Germinal center (tissue), 1 donor: ENCODE measurements around the gene EIPR1.
"Not testable (repeated sequence)": the region's sequence is repeated elsewhere in the genome, so short reads cannot be mapped to it uniquely, and the experiment has no call there.

Experiments
- DNase-seq: peaks from one replicate; pipeline ENCODE4 v3.0.0; 2012; ENCODE audit warnings: mixed read lengths, low spot score

EIPR1 gene

GRCh38 chr2:3192920-3193319 lies 184.7 kb downstream of the EIPR1 start:
- DNase-seq: no peak

GRCh38 chr2:3192281-3192818 lies 185.3 kb downstream of the EIPR1 start:
- DNase-seq: no peak

- no peak for DNase-seq
Measured at GRCh38 chr2:3189961-3190360, 187.7 kb downstream of the EIPR1 start.

DNA sequence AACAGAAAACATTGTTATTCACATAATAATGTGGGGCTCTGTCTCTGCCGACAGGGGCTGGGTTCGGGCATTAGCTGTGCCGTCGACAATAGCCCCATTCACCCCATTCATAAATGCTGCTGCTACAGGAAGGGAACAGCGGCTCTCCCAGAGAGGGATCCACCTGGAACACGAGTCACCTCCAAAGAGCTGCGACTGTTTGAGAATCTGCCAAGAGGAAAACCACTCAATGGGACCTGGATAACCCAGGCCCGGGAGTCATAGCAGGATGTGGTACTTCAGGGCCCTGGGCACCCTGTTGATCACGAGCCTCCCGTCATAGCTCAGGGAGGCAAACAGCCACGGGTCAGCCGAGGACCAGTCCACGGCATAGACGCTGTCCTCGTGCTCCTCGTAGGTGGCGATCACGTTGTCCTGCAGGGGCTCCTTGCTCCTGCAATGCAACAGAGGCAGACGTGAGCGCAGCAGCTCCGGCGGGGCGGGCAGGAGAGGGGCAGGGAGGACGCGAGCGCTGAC lies 188.5 kb downstream of the EIPR1 start:
- no peak for DNase-seq

GRCh38 chr2:3188405-3188946 lies 189.1 kb downstream of the EIPR1 start:
- DNase-seq: no peak

GRCh38 chr2:3187467-3187866 lies 190.2 kb downstream of the EIPR1 start:
- DNase-seq: no peak

- no peak for DNase-seq
Measured at GRCh38 chr2:3186766-3187165, 190.9 kb downstream of the EIPR1 start.

- DNase-seq: no peak
Measured at GRCh38 chr2:3185910-3186309, 191.7 kb downstream of the EIPR1 start.

DNA sequence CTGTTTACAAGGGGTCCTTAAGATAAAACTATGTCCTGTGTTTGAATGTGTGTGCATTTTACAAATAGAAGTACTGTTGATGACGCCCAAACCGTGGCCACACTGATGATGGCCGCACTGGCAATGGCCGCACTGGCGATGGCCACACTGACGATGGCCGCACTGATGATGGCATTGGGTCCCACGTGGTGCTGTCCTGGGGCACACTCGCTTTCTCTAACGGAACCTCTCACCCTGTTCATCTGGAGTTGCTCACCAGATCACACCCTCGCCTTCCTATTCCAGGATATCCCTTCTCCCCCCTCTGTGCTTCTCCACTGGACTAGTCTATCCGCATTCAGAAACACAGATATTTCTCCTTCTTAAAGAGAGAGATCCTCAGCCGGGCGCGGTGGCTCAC lies 192.4 kb downstream of the EIPR1 start:
- no peak for DNase-seq

- DNase-seq: no peak
Measured at GRCh38 chr2:3184167-3184566, 193.5 kb downstream of the EIPR1 start.

DNA sequence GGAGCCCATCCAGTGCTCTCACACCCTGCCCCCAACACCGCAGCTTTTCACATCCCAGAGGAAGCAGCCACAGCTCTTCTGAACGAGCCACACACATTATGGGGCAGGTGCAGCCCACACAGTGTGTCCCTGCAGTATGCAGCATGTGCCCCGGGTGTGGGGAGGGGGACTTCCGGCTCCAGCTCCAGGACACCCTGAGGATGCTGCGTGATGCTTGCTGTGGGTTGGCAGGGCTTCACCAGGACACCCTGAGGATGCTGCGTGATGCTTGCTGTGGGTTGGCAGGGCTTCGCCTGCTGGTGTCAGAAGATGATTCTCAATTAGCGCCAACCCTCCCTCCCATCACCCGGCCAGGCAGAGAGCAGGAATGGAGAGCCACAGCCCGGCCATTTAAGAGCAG lies 193.9 kb downstream of the EIPR1 start:
- DNase-seq: no peak

DNA sequence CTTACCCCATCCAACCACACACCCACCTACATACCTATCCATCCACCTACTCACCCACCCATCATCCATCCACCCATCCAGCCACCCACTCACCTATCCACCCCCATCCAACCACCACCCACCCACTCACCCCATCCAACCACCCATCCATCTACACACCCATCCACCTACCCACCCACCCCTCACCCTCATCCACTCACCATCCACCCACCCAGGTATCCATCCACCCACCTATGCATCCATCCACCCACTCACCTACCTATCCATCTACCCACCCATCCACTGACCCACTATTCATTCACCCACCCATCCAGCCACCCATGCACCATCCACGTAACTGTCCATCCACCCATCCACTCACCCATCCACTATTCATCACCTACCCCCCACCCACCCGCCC lies 194.8 kb downstream of the EIPR1 start:
- DNase-seq: no peak

DNA sequence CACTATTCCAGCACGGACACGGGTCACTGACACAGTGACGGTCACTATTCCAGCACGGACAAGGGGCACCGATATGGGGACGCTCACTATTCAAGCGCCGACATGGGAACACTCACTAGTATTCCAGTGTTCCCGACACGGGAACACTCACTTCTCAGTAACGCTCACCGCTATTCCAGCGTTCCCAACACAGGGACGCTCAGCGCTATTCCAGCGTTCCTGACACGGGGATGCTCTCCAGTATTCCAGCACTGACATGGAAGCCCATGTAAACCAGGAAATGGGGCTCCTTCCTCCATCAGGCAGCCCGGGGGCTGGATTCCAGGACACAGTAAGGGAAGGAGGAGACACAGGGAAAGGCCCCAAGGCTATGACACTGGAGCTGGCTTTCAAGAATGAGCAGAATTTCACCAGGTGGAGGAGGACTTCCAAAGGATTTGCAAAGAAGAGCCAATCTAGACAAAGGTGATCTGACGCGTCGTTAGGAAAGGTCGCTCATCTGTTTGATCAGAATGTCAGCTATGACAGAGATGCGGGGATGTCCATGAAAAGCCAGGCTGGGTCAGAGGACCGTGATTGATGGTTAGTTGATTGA lies 196.1 kb downstream of the EIPR1 start:
- no peak for DNase-seq

DNA sequence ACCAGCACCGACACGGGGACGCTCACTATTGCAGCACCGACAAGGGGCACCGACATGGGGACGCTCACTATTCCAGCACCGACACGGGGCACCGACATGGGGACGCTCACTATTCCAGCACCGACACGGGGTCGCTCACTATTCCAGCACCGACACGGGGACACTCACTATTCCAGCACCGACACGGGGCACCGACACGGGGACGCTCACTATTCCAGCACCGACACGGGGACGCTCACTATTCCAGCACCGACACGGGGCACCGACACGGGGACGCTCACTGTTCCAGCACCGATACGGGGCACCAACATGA lies 196.8 kb downstream of the EIPR1 start:
- not testable (repeated sequence) for DNase-seq

GRCh38 chr2:3180082-3180908 lies 197.3 kb downstream of the EIPR1 start:
- no peak for DNase-seq

- no peak for DNase-seq
Measured at GRCh38 chr2:3179626-3180025, 198.0 kb downstream of the EIPR1 start.

DNA sequence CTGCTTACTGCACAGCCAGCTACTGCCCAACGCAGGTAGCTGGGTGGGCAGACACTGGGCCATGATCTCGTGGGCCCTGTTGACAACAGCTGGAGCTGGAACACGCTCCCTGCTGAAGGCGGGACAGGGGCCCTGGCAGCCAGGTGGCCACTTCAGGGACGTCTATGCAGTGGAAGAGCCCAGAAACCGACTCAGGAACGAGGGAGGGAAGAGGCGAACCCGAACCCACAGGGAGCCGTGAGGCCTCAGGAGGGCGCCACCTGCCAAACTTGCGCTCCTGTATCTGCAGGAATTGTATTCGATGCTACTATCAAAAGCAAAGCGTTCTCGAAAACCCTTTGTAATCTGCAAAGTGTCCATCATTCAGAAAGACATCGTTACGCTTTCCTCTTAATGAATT lies 198.4 kb downstream of the EIPR1 start:
- DNase-seq: no peak

DNA sequence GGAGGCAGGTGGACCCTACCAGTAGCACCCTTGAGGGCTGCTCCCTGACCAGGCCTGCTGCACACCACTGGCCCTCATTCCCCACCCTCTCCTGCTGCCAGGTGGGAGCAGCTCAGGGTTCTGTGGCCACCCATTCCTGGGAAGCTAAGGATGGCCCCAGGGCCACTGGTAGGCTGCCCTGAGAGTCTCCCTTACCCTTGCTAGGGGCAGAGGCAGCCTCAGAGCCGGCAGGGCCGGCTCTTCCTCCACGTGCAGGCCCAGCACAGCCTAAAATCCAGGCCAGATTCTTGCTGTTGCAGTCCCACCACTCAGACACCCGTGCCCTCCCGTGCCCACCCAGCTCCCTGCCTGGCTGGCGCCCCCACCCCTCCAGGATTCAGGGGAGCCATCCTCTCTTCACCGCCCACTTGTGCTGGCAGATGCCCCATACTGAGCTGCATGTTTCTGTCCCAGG lies 199.0 kb downstream of the EIPR1 start:
- no peak for DNase-seq

DNA sequence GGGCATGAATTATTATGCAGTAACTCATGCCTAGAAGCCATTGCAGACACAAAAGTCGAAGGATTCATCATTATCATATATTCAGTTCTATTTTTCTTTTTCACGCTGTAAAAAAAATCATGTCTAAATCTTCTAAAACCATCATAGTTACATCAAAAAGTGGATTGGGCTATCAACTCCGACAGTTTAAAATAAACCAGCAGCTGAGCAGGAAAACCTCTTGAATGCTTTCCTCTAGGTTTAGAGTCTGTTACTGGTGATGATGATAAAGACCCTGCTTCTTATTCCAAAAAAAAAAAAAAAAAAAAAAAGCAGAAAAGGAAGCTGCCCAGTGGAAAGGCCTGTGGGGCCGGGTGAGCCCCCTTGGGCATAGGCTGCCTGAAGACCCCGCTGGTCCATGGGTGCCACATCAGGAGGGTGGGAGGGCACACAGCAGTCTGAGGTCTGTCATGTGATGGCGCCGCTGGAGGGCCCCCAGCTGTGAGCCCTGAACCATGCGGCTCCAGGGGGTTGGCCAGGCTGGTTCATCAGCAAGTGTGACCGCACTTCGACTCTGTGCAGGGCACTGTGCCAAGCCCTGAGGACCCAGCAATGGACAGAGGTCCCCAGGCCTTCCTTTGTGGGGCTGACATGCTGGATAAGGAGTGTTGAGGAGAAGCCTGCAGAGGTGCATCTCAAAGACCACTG lies 199.6 kb downstream of the EIPR1 start:
- no peak for DNase-seq

- DNase-seq: no peak
Measured at GRCh38 chr2:3176869-3177255, 200.8 kb downstream of the EIPR1 start.

DNA sequence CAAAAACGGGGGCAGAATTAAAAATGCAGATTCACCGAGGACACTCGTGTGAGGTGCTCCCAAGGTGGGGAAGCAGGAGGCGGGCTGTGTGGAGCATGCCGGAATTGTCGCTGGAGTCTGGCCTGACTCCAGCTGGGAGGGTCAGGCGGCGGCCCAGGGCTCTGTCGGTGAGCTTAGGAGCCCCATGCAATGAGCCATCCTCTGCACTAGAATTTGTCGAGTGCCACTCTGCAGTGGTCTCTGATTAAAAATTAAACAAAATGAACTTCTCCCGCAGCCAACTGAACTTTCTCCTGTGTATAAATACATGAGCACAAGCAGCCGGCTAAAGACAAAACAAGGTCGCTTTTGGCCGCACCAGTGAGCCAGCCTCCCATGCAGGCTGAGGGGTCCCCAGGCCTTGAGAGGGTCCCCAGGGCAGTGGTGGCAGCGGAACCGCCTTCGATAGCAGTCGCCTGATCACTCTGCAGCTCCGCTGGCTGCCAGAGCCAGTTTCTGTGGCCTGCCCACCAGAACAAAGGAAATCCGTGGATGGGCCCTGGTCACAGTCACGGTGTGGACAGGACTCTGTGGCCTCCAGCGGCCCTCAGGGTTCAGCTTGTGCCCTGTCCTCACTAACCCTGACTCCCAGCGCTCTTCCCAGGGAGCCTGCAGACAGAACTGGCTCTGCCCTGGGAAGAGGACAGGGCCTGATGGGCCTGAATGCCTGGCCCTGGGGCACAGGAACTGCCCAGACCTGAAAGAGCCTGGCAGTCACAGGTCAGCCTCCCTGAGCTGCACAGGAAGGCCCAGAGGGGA lies 201.3 kb downstream of the EIPR1 start:
- no peak for DNase-seq

DNA sequence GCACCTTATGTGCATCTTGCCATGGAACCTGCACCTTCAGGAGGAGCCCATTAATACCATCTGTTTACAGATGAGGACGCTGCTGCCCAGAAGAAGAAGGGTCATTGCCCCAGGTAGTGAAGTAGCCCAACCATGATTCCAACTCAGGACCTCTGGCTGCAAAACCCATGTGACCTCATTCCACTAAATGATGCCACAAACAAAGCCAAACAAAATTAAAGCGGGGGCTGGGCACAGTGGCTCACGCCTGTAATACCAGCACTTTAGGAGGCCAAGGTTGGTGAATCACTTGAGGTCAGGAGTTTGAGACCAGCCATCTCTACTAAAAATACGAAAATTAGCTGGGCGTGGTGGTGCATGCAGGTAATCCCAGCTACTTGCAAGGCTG lies 202.1 kb downstream of the EIPR1 start:
- DNase-seq: no peak
